H9 (cell line): ENCODE measurements around the gene FHOD3. TPM values are rescaled to one million over a fixed set of nuclear protein-coding genes. Genes with fewer than 3 reads are reported as not detected.
A peak's percentile ranks its signal among the peaks of the same experiment; 100 is the strongest.

ENCODE experiments used
- DNase-seq: peaks from one replicate; pipeline ENCODE4 v3.0.0-alpha.2; 2017
- H2AFZ ChIP-seq: one replicate; pipeline ENCODE4 v1.6.1; 2013; ENCODE audit warnings: mild to moderate bottlenecking, low read length, control low read depth, moderate library complexity
- H2AK5ac ChIP-seq: 2 replicates; pipeline ENCODE4 v1.6.1; 2013; ENCODE audit warnings: low read length, control low read depth, mixed read lengths; ENCODE audit not compliant: insufficient read length
- H2BK120ac ChIP-seq: one replicate; pipeline ENCODE4 v1.6.1; 2013; ENCODE audit warnings: low read depth, mild to moderate bottlenecking, low read length, control low read depth, inconsistent platforms; ENCODE audit not compliant: poor library complexity, severe bottlenecking
- H2BK12ac ChIP-seq: 2 replicates; pipeline ENCODE4 v1.6.1; 2013; ENCODE audit warnings: low read length, control low read depth, mixed read lengths, low read depth; ENCODE audit not compliant: insufficient read length
- H2BK15ac ChIP-seq: 2 replicates; pipeline ENCODE4 v1.6.1; 2013; ENCODE audit warnings: low read depth, low read length, control low read depth
- H2BK20ac ChIP-seq: one replicate; pipeline ENCODE4 v1.6.1; 2013; ENCODE audit warnings: low read depth, mild to moderate bottlenecking, low read length, control low read depth, inconsistent platforms; ENCODE audit not compliant: poor library complexity, severe bottlenecking
- H2BK5ac ChIP-seq: 2 replicates; pipeline ENCODE4 v1.6.1; 2013; ENCODE audit warnings: low read length, control low read depth, mixed read lengths; ENCODE audit not compliant: insufficient read length
- H3K14ac ChIP-seq: 2 replicates; pipeline ENCODE4 v1.6.1; 2013; ENCODE audit warnings: low read length, control low read depth; ENCODE audit not compliant: insufficient read depth
- H3K18ac ChIP-seq: 2 replicates; pipeline ENCODE4 v1.6.1; 2013; ENCODE audit warnings: low read depth, mild to moderate bottlenecking, mixed read lengths, low read length, control low read depth; ENCODE audit not compliant: insufficient read length
- H3K23ac ChIP-seq: 2 replicates; pipeline ENCODE4 v1.6.1; 2013; ENCODE audit warnings: low read length, control low read depth, mixed read lengths, low read depth; ENCODE audit not compliant: insufficient read length
- H3K23me2 ChIP-seq: 2 replicates; pipeline ENCODE4 v1.6.1; 2013; ENCODE audit warnings: low read depth, mild to moderate bottlenecking, mixed read lengths, low read length, control low read depth; ENCODE audit not compliant: insufficient read length, poor library complexity, severe bottlenecking
- H3K27ac ChIP-seq: 2 replicates; pipeline ENCODE4 v1.5.1; 2013; ENCODE audit warnings: low read length, control low read depth, mixed read lengths, low read depth; ENCODE audit not compliant: insufficient read length
- H3K27me3 ChIP-seq: 2 replicates; pipeline ENCODE4 v1.6.1; 2013; ENCODE audit warnings: low read length, control low read depth, inconsistent platforms; ENCODE audit not compliant: insufficient read depth
- H3K4ac ChIP-seq: 2 replicates; pipeline ENCODE4 v1.6.1; 2013; ENCODE audit warnings: low read depth, mild to moderate bottlenecking, control low read depth, inconsistent platforms, low read length, moderate library complexity
- H3K4me1 ChIP-seq: 2 replicates; pipeline ENCODE4 v1.6.1; 2013; ENCODE audit warnings: low read length, control low read depth, inconsistent platforms; ENCODE audit not compliant: insufficient read depth
- H3K4me2 ChIP-seq: 2 replicates; pipeline ENCODE4 v1.6.1; 2013; ENCODE audit warnings: low read length, control low read depth, mixed read lengths; ENCODE audit not compliant: insufficient read length, insufficient read depth
- H3K56ac ChIP-seq: 2 replicates; pipeline ENCODE4 v1.6.1; 2013; ENCODE audit warnings: low read depth, mild to moderate bottlenecking, mixed read lengths, low read length, control low read depth; ENCODE audit not compliant: insufficient read length
- H3K79me1 ChIP-seq: 2 replicates; pipeline ENCODE4 v1.6.1; 2013; ENCODE audit warnings: low read depth, mild to moderate bottlenecking, moderate library complexity, low read length, control low read depth, inconsistent platforms; ENCODE audit not compliant: insufficient read depth, poor library complexity, severe bottlenecking
- H3K79me2 ChIP-seq: 2 replicates; pipeline ENCODE4 v1.6.1; 2013; ENCODE audit warnings: low read length, control low read depth, inconsistent platforms; ENCODE audit not compliant: insufficient read depth
- H3K9ac ChIP-seq: 2 replicates; pipeline ENCODE4 v1.6.1; 2013; ENCODE audit warnings: low read length, control low read depth, mixed read lengths; ENCODE audit not compliant: insufficient read length; ENCODE audit errors: extremely low read depth
- H3K9me3 ChIP-seq: one replicate; pipeline ENCODE4 v1.6.1; 2013; ENCODE audit warnings: low read depth, low read length, inconsistent platforms; ENCODE audit not compliant: control insufficient read depth
- H3T11ph ChIP-seq: one replicate; pipeline ENCODE4 v1.6.1; 2013; ENCODE audit warnings: mild to moderate bottlenecking, low read length, control low read depth, inconsistent platforms
- H4K20me1 ChIP-seq: one replicate; pipeline ENCODE4 v1.6.1; 2013; ENCODE audit not compliant: control insufficient read depth, insufficient read length, insufficient read depth
- H4K5ac ChIP-seq: 2 replicates; pipeline ENCODE4 v1.6.1; 2013; ENCODE audit warnings: low read depth, mild to moderate bottlenecking, mixed read lengths, low read length, control low read depth; ENCODE audit not compliant: insufficient read length
- H4K8ac ChIP-seq: replicated peaks from 2 replicates; pipeline ENCODE4 v1.6.1; 2013; ENCODE audit warnings: low read length, control low read depth, mixed read lengths, low read depth; ENCODE audit not compliant: insufficient read length
- H4K91ac ChIP-seq: 2 replicates; pipeline ENCODE4 v1.6.1; 2013; ENCODE audit warnings: low read depth, mild to moderate bottlenecking, moderate library complexity, mixed read lengths, low read length, control low read depth; ENCODE audit not compliant: insufficient read length
- H3K27ac Mint-ChIP-seq, 3 experiments: 2 replicates in 2 of 3; 3 replicates in 1 of 3; pipeline ENCODE4 v1.8.0; 2020 to 2021; ENCODE audit warnings: mixed read lengths in 3 of 3, mild to moderate bottlenecking in 1 of 3, moderate library complexity in 1 of 3
- H3K27me3 Mint-ChIP-seq: 2 replicates; pipeline ENCODE4 v1.8.0; 2021; ENCODE audit warnings: low read depth, mild to moderate bottlenecking, moderate library complexity, mixed read lengths
- H3K36me3 Mint-ChIP-seq, 3 experiments: 2 replicates in 2 of 3; 3 replicates in 1 of 3; pipeline ENCODE4 v1.8.0; 2020 to 2021; ENCODE audit warnings: low read depth in 3 of 3, mixed read lengths in 3 of 3; ENCODE audit not compliant: insufficient read depth in 1 of 3
- H3K4me1 Mint-ChIP-seq, 2 experiments: 2 replicates each; pipeline ENCODE4 v1.8.0; 2020; ENCODE audit warnings: mixed read lengths in 2 of 2
- H3K4me3 Mint-ChIP-seq, 2 experiments: 2 replicates in 1 of 2; 3 replicates in 1 of 2; pipeline ENCODE4 v1.8.0; 2020 to 2021; ENCODE audit warnings: mild to moderate bottlenecking in 2 of 2, mixed read lengths in 2 of 2, moderate library complexity in 1 of 2
- H3K9me3 Mint-ChIP-seq, 2 experiments: 2 replicates in 1 of 2; 3 replicates in 1 of 2; pipeline ENCODE4 v1.8.0; 2020; ENCODE audit warnings: mild to moderate bottlenecking in 2 of 2, mixed read lengths in 2 of 2, moderate library complexity in 1 of 2
- WGBS: extraction: QIAGEN DNeasy Blood & Tissue Kit; methylation state at CpG from one replicate; pipeline ENCODE4 v1.1.7; 2013; ENCODE audit warnings: missing lambda C conversion rate, low lambda C conversion rate, mixed read lengths; ENCODE audit not compliant: insufficient read length; ENCODE audit errors: extremely low coverage; 5-methylcytosine and 5-hydroxymethylcytosine counted together
- total RNA-seq: library from RNA; stranded (reverse); gene quantifications from 2 replicates; pipeline ENCODE4 v1.2.1, GENCODE V29; 2021
- TF ChIP-seq, protein P1 (sequence below): fragments of 200-600 bp; sonication (generic); conservative IDR thresholded peaks from 3 replicates; pipeline ENCODE4 v1.8.0; 2021; ENCODE audit warnings: antibody characterized with exemption, mild to moderate bottlenecking

The FHOD3 gene
- total RNA-seq, 1 experiment from 2014 or later, result 8.0 TPM

GRCh38 chr18:36492604-36493329 is 195.3 kb downstream of the FHOD3 start:
- TF ChIP-seq, protein P1, sequence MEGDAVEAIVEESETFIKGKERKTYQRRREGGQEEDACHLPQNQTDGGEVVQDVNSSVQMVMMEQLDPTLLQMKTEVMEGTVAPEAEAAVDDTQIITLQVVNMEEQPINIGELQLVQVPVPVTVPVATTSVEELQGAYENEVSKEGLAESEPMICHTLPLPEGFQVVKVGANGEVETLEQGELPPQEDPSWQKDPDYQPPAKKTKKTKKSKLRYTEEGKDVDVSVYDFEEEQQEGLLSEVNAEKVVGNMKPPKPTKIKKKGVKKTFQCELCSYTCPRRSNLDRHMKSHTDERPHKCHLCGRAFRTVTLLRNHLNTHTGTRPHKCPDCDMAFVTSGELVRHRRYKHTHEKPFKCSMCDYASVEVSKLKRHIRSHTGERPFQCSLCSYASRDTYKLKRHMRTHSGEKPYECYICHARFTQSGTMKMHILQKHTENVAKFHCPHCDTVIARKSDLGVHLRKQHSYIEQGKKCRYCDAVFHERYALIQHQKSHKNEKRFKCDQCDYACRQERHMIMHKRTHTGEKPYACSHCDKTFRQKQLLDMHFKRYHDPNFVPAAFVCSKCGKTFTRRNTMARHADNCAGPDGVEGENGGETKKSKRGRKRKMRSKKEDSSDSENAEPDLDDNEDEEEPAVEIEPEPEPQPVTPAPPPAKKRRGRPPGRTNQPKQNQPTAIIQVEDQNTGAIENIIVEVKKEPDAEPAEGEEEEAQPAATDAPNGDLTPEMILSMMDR, result peak; percentile 26; the same call in 2 of the 3 replicates
- Histone ChIP-seq H3K9me3 (no peaks in the 10 kb centered on the region), H2BK20ac (no peak overlapping the region), H4K20me1 (no peaks in the 10 kb centered on the region), H3T11ph (no peak overlapping the region), H3K27me3 (no peaks in the 10 kb centered on the region), H4K8ac (no peak overlapping the region), H3K4me1 (peaks cover 6% of the 10 kb centered on the region; the same call in 1 of the 2 replicates), H2AFZ (no peak overlapping the region), H3K4me2 (no peak overlapping the region), H2BK15ac (no peak overlapping the region), H2BK12ac (no peak overlapping the region), H2AK5ac (no peak overlapping the region), H3K9ac (no peak overlapping the region), H3K79me1 (no peaks in the 10 kb centered on the region), H3K56ac (no peak overlapping the region), H3K27ac (no peak overlapping the region), H4K91ac (no peak overlapping the region), H3K23ac (no peak overlapping the region), H3K79me2 (no peaks in the 10 kb centered on the region), H2BK5ac (no peak overlapping the region), H3K18ac (no peak overlapping the region), H3K14ac (no peak overlapping the region), H3K23me2 (no peaks in the 10 kb centered on the region), H3K4ac (no peak overlapping the region), H4K5ac (no peak overlapping the region), H2BK120ac (no peak overlapping the region)
- peaks cover 26 to 31% of the 10 kb centered on the region in 2 experiments for H3K4me1 Mint-ChIP-seq
- peaks cover 0 to 2% (median 0%) of the 10 kb centered on the region in 3 experiments; a peak in 1 of 7 replicates for H3K36me3 Mint-ChIP-seq
- H3K27me3 Mint-ChIP-seq, result no peaks in the 10 kb centered on the region
- H3K9me3 Mint-ChIP-seq, result no peaks in the 10 kb centered on the region; a peak in 1 of 5 replicates
- peak overlapping the region in 1 of 3 experiments; percentile 87; a peak in 2 of 7 replicates for H3K27ac Mint-ChIP-seq
- H3K4me3 Mint-ChIP-seq, result no peak overlapping the region
- WGBS, result no CpG with 5 or more reads among the region's 6 CpGs
- no peak for DNase-seq
